NOMO-1 treated with DMSO at 0.1 percent for 48 hours (cell line): Measurements from ENCODE around the gene SRPK2.

Experiments used
- DNase-seq: peaks from one replicate; lab custom pipeline; 2025; ENCODE audit not compliant: unreplicated experiment; lab: John Stamatoyannopoulos, UW

Gene SRPK2

GRCh38 chr7:105229641-105230040, 159.1 kb downstream of the SRPK2 start:
- DNase-seq, result no peak

DNA sequence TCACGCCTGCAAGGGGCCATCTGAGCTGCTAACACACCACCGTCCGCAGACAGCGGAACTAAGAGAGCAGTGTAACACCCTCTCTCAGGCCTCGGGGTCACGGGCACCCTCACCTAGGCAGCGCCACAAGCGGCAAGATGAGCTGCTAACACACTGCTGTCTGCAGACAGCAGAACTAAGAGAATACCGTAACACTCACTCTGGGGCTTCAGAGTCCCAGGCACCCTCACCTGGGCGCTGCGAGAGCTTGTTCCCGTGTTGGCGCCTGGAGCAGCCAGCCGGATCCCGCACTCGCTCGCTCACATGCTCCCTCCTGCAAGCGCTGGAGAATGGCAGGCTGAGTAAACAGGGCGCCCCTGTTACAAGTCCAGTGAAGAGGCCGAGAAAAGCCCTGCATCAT, 160.2 kb downstream of the SRPK2 start:
- DNase-seq, result no peak

GRCh38 chr7:105227391-105227790, 161.3 kb downstream of the SRPK2 start:
- DNase-seq, result no peak

GRCh38 chr7:105224884-105225651, 163.7 kb downstream of the SRPK2 start:
- peak; percentile 38 for DNase-seq

DNA sequence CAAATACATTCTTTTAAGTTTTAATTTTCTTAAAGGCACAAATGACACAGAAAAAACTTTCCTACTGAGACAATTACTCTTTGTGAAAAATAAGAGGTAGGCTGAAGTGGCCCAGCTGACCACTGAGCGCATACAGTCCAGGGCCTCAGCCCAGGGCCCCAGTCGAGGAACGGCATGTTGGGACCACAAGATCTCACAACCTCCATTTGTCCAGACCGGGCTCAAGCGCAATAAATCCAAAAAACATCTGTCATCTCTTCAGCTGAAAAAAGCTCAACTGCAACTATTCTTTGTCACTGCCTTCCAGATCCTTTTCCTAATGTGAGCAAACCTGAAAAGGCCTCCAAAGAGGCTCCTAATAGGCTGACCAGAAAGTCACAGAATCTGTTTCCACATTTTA, 165.8 kb downstream of the SRPK2 start:
- DNase-seq, result no peak

DNA sequence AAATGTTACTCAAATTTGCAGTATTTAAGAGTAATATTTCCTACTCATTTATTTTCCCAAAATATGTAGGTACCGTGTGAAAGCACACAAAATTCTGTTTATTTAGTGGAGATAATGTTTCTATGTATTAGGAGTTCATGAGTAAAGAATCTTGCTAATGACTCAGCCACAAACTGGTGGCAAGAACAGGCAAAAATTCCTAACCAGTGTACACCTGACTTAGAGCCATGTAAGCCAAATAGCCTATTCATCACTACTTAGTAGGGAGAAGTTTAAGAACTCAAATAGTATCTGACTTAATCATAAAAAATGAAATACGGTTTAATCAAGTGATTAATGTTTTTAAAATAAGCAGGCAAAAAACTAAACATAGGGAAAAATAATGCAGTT, 169.0 kb downstream of the SRPK2 start:
- DNase-seq, result no peak

- DNase-seq, result no peak
These were observed 169.6 kb downstream of the SRPK2 start for GRCh38 chr7:105218939-105219770.

DNA sequence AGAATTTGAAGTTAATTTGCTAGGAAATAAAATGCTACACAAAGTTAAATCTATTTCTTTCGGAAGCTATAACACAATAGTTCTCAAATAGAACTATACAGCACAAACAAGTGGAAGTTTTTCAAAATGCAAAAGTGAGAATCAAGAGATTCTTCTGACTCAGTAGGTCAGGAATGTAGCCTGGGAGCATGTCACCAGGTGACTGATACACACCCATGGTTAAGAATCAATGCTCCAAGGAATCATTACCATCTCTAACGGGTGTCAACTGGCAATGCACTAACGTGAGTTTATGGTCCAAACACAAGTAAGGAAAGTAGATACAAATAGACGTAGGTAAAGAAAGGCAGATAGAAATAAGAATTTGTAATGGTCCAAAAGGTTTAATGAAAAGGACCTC, 170.5 kb downstream of the SRPK2 start:
- no peak for DNase-seq

DNA sequence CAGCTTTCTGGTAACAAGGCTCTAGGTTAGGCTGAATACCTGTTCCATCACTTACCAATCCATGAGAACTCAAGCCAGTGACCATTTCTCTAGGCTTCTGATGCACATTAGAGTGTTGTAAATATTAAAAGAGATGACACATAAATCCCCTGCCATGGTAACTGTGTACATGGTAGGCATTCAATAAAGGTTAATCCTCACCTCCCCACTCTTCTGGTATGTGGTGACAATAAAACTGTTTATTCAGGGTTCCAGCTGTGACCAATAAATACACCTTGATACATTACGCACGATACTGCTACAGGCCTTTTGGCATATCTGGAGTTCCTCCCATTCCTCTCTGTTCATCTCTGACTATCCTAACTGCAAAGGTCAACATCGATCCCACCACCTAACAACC, 171.9 kb downstream of the SRPK2 start:
- DNase-seq, result no peak

- DNase-seq, result no peak
These were observed 172.9 kb downstream of the SRPK2 start for GRCh38 chr7:105215821-105216220.

DNA sequence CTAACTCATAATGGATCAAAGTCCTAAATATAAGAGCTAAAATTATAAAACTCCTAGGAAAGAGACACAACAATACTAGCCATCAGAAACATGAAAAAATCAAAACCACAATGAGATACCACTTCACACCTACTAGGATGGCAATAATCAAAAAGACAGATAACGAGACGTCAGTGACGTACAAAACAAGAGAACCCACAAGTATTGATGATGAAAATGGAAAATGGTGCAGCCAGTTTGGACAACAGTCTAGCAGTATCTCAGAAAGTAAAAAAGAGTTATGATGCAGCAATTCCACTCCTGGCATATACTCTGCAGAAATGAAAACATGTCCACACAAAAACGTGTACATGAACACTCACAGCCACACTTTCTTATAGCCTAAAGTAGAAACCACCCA, 173.5 kb downstream of the SRPK2 start:
- no peak for DNase-seq

DNA sequence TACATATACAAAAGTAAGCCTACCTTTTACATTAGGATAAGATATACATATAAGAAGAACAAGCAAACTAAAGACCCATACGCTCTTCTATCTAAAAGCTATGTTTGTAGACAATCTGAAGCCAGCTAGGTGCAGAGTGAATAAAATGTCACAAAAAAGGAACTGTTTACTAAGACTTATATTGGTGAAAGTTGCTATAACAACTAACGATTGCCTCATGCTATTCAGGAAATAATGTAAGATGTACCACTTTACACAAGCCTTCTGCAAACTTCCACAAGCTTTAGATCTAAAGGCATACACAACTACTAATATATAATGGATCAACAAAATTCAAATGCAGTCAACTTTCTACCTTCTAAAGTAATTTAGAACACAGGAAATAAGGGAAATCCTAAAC, 175.1 kb downstream of the SRPK2 start:
- peak; percentile 78 for DNase-seq

DNA sequence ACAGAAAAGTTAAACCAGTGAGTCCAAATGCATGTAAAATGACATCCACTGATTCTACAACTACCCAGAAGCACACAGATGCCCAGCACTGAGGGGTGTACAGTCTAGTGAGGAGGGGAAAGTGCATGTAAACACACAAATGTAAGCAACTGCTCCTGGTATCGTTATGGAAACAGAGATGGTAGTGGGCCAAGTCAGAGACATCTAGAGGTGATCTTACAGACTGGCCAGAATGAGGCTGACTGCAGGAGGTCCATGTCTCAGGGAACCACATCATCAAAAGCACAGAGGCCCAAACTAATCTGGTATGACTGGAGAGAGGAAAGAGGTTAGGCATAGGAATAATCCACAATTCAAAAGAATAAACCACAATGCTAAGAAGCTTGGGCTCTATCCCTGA, 176.5 kb downstream of the SRPK2 start:
- no peak for DNase-seq

- DNase-seq, result peak; percentile 4
These were observed 178.0 kb downstream of the SRPK2 start for GRCh38 chr7:105210721-105211205.

GRCh38 chr7:105209870-105210269, 178.9 kb downstream of the SRPK2 start:
- DNase-seq, result no peak

DNA sequence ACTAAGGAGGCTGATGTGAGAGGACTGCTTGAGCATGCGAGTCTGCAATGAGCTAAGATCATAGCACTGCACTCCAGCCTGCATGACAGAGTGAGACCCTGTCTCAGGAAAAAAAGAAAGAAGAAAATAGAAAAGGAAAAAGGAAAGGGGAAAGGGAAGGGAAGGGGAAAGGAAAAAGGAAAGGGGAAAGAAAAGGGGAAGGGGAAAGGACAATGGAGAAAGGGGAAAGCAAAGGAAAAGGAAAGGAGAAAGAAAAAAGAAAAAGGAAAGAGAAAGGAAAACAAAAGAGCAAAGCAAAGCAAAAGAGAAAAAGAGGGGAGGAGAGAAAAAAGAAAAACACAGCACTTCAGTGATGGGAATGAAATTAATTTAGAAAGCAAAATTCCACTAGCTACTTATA, 179.3 kb downstream of the SRPK2 start:
- DNase-seq, result no peak

DNA sequence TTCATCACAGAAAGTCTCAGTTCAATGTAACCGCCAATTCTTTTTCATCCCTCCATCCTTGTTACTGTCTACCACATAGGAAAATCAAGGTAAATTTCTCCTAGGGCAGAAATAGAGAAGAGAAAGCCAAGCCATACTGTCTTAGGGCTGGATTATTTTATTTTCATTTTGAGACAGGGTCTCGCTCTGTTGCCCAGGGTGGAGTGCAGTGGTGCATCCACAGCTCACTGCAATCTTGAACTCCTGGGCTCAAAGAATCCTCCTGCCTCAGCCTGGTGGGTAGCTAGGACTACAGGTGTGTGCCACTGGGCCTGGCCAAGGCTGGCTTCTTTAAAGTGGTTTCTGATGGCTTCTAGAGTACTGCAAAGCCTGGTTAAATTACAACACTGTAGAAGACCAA, 181.7 kb downstream of the SRPK2 start:
- no peak for DNase-seq

DNA sequence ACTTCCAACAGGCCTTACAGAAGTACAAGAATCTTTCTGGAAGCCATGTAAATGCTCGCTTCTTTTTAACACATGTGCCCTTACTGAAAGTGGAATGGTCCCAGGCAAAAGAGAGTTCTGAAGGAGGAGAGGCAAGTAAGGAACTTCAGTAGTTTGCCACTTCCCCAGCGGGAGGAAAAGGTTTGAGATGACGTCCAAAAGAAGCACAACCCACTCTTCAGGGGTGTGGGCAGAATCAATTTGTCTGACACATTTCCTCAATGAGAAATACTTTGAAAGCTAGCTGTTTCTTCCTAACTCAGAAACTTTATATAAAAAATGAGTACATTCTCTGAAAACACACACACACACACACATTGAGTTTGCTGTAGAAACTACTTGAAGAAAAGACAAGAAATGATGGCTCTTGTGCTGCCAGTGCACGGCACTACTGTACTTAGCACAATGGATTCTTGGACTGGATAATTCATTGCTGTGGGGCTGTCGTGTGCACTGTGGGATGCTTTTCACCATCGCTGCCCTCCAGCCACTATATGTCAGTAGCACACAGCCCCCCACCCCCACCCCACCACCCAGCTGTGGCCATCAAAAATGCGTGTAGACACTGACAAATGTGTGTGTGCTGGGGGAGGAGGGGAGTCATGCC, 183.0 kb downstream of the SRPK2 start:
- DNase-seq, result no peak

DNA sequence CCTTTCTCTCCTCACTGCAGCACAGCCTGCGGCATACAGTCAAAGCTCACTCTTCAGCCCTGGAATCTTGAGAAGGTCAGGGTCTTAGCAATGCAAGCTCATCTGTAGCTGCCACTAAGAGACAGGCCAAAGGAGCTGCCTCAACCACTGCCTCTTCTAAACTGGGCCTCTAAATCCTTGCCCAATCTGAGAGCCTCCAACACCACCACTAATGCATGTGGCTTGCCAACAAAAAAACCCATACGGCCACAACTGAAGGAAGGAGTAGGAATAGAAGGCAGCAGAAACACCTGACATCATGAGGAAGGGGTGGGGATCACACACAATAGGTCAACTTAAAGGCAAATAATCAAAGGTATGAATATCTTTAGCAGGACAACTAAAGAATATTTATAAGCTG, 183.8 kb downstream of the SRPK2 start:
- no peak for DNase-seq

GRCh38 chr7:105204520-105204919, 184.2 kb downstream of the SRPK2 start:
- DNase-seq, result no peak

DNA sequence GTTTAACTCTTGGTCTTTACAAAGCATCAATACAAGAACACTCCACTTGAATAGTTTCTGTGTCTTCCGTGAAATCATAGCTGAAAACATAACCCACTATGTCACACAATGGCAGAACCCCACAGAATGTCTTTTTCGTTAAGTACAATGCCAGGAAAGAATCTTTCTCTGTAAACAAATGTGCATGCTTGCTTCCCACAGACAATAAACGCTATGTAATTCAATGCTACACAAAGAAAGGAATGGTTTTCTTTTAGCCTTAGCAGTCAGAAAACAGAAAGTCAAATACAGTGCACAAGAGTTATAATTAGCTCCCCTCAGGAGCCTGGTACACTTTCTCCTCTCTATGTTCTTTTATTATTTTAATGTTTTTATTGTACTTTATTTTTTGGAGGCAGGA, 186.1 kb downstream of the SRPK2 start:
- DNase-seq, result no peak

- DNase-seq, result no peak
These were observed 189.3 kb downstream of the SRPK2 start for GRCh38 chr7:105199386-105199785.
